HT1080 (cell line): ENCODE results near the gene MID1IP1. TPM values are rescaled to one million over a fixed set of nuclear protein-coding genes. Genes with fewer than 3 reads are reported as not detected.

Source experiments
- DNase-seq: peaks from one replicate; pipeline ENCODE4 v3.0.0-alpha.2; 2015; ENCODE audit warnings: low read depth
- polyA plus RNA-seq, 2 experiments: library from polyadenylated mRNA; depleted of rRNA; stranded (reverse); fragments of >200 nt; gene quantifications; 2 replicates each; pipeline ENCODE4 v1.2.3, GENCODE V29; 2015
- total RNA-seq: library from RNA; depleted of rRNA; stranded (reverse); fragments of >200 nt; shearing (Covaris generic); gene quantifications from 2 replicates; pipeline ENCODE4 v1.2.3, GENCODE V29; 2014; rRNA removed

The MID1IP1 gene, protein sequence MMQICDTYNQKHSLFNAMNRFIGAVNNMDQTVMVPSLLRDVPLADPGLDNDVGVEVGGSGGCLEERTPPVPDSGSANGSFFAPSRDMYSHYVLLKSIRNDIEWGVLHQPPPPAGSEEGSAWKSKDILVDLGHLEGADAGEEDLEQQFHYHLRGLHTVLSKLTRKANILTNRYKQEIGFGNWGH
- not detected in 2 replicates for total RNA-seq
- 0.17 TPM in 1 of 2 replicates, not detected in the other for polyA plus RNA-seq (2015; cell fraction: cytosol; rRNA removed)
- polyA plus RNA-seq (2015; cell fraction: nucleus; rRNA removed), result not detected in 2 replicates

DNA sequence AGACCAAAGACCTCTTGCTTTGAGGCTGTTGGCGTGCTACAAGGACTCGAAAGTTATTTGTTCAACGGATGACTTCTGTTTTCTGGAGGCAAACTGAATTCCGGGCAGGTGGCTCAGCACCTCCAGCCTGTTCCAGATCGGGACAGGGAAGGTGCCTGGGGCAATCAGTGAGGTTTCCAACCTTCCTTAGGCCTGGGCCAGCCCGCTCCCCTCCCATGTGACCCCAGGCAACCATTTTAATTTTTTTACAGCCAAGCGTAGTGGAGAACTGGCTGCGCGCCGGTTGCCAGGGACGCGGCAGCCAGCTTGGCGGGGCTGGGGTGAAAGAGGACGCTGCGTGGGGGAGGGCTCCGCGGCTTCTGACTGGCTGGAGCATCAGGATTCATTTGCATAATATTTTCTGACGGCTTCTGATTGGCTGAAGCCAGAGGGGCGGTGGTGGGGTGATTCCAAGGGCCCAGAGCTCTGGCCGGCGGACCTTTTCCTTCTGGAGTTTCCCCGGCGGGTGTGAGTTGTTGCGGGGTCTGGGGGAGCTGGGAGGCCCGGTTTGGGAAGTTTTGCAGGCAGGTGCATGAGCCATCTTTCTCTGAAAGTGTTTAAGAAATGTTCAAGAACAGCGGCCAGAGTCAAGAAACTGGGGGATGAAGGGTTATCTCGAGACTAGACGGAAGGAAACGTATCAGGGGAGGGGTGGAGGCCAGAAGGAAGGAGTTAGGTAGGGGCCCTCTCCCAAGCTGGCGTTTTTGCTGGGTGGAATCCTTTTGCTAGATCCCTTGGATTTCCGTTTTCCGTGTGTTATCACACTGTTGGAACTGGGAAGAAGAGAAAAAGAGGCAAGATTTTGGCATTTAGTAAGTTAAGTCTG is at the start of gene MID1IP1:
MID1IP1 (plus strand) TSS at position 479 of the 865 bp plus-strand sequence. CDS start 3,488 bp downstream, outside the sequence.
- no peak for DNase-seq

DNA sequence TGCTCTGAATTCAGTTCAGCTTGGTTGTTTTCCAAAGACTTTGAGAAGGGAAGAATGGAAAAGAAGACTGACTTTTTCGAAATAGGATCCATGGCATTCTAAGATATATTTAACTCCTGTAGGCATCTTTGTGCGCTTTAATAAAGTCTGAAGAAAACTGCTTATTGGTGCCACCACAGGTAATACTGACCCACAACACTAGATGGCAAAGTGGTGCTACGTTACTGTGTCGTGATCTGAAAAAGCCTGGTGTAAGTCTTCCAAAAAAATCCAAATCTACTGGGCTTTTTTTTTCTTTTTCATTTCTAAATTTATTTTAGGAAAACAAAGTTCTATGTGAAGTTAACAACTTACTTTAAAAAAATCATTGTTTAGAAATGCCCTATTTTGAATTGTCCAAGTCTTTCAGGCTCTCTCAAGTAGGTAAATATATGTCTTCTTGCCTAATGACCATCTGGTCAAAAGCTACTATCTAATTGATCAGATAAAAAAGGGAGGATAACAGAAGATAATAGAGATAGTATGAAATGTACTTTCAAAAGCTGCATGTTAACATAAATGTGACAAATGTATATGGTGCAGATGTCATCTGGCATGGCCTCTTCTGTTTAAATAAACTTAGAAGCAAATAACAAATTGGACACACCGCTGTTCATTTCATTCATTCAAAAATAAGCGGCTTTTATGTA is 47.0 kb upstream of the MID1IP1 start:
- peak; percentile 16 for DNase-seq

DNA sequence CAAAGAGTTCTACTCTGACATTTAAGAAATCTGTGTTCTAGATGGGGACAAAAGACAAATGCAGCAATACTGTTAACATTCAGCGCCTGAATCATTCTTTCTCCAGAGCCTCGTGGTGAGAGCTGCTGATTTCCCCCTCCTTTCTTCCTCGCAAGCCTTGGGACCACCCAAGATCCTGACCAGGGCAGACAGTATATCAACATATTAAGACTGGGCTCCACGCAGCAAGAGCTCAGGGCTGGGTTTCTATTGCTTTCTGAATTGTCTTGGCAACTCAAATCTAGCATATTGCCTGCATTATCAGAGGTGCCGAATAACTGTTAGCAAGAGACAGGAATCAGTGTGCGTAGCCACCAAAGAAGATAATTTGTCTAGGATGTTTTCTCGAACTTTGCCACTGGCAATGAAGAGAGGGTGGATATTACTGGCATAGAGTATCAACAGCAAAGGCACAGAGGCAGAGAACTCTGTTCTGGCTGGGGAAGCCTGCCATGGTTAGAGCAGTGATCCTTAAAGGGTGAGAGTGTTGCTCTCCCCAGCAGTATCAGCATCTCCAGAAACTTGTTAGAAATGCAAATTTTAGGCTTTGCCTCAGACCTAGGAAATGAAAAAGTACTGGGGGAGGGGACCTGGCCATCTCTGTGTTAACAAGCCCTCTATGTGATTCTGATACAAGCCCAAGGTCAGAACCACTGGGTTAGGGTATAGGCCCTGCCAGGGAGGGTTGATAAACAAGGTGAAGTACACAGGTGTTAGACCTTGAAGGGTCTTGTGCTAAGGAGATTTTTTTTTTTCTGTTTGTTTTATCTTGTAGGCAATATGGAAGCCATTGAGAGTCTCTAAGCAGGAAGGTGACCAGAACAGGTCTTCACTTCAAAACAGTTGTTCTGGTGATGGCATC is 46.2 kb upstream of the MID1IP1 start:
- no peak for DNase-seq

DNA sequence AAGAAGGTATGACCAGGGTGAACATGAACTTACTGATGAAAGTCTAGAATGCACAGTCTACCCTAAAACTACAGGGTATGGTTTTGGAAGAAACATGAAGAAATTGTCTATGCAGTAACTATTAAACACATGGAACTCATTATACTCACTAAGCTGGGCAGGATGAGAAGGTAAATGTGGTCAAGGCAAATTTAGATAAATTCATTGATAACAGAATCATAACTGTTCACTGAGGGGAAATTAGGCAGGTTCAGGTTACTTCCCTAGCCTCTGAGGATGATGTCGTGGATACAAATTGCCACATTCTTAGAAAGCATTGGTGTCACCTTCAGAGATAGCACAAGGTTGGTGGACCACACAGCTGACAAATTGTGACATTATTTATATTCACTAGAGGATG is 40.4 kb upstream of the MID1IP1 start:
- DNase-seq, result no peak

DNA sequence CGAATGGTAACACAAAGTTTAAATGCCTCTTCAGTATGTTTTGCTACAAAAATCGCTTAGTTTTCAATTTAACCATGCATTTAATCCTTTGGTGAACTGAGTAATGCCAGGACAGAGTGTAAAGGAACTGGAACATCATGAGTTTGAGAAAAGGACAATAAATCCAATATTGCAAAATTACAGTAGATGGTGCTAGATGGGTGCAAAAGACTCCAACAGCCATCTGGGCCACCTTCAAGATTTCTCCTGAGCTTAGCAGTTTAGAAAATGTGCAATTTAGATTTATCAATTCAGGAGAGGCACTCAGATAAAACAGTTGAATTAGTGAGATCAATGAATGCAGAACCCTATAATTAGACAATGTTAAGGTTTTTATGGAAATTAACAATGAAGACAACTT is 33.2 kb upstream of the MID1IP1 start:
- peak; percentile 2 for DNase-seq

DNA sequence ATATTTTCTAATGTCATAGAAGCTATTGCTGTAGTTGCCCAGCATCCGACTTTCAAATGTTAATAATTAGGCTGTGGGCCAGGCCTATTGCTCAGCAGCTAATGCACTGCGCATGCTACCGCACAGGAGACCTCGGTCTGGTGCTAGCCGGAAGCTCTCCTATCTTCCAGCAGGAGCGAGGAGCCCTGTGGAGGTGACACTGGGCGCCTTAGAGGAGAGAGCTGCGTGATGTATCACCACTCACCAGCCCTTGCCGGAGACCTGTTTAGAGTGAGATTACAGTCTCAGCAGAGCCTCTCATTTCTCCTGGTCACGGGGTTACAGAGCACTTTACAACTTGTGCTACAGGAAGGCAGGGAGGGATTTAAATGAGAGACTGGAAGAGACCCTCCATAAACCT is 31.1 kb upstream of the MID1IP1 start:
- no peak for DNase-seq

DNA sequence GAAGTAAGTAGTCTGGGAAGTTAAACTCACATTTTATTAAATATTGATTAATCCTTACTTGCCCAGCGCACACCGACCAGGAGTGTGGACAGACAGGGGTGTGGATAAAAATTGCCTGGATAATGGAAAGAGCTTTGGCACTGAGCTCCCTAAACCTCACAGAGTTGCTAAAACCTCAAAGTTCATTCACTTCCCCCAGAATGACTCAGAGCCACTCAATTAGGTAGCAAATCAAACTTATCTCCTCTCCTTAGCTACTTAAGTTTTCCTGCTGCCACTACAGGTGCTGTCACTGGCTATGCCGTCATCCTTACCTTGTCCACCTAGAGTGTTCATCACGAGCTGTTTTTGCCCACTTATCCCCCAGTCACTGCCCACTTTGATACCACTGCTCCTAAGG is 27.0 kb upstream of the MID1IP1 start:
- no peak for DNase-seq

DNA sequence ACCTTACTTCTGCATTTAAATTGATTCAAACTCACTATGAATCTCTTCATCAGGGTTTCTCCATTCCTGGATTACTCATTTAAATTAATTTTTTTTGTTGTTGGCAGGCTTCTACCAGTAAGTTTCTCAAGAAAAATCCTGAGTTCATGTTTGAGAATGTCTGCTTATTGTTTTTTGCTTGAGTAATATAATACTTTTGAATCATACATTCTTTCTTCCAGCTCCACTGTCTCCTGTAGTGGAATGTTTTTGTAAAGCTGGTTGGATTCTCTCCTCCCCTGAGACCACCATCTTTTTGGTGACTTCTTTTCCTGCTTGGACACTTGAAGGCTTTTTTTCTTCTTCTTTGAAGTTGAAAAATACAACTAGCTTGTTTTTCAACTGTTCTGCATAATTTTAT is 4.3 kb upstream of the MID1IP1 start:
- DNase-seq, result no peak

DNA sequence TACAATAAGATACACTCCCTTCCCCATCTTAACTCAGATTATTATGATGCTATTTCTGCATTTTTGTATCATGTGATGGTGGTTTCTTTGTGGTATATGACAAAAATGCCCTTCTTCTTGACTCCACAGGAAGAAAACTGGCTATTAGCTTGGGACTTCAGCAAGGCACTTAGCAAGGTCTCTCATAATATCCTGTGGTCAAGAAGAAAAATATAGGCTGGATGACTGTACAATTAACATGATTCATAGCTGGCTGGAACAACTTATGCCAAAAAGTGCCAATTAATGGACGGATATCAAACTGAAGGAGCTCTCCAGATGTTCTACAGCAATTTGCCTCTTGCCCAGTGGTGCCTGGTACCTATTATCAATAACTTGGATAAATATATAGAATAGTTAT is 2.3 kb upstream of the MID1IP1 start:
- DNase-seq, result peak; percentile 66

DNA sequence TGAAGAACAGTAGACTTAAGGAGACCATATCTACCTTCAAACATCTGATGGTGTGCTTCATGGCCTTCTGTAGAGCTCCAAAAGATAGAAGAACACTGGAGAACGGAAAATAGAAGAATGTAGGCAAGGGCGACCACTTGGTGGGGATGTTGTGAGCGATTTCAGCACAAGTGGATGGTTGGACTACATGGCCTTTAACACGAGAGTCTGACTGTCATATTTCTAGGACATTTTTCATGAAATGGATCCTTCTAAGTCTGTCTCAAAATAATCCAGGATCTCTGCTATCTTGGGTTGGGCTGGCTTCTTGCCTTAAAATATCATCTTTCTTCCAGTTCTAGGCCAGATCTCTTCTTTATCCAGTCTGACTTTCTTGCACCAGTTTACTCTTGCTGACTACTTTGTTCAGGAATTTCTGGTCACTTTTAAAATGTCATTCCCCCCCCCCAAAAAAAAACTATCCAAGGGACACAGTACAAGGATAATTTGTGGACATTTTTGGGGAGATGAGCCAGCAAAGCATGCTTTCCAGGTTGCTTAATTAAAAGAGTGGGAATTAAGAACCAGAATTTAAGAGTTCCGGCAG is 1.2 kb upstream of the MID1IP1 start:
- no peak for DNase-seq

DNA sequence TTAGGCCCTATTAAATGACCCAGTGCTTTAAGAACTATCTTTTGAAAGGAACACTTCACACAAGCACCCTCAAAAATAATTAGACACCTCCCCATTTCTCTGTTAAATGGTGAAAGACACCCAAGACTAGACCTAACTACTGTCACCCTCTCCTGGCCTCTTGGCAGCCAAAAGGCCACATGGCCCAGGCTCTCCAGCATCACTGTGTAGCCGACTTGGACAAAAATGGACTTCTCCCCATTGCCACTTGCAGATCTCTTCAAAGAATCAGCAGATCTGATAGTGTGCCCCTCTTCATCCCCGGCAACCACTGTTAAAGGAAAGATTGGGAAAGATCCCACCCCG is 2.0 kb downstream of the MID1IP1 start:
- DNase-seq, result no peak

DNA sequence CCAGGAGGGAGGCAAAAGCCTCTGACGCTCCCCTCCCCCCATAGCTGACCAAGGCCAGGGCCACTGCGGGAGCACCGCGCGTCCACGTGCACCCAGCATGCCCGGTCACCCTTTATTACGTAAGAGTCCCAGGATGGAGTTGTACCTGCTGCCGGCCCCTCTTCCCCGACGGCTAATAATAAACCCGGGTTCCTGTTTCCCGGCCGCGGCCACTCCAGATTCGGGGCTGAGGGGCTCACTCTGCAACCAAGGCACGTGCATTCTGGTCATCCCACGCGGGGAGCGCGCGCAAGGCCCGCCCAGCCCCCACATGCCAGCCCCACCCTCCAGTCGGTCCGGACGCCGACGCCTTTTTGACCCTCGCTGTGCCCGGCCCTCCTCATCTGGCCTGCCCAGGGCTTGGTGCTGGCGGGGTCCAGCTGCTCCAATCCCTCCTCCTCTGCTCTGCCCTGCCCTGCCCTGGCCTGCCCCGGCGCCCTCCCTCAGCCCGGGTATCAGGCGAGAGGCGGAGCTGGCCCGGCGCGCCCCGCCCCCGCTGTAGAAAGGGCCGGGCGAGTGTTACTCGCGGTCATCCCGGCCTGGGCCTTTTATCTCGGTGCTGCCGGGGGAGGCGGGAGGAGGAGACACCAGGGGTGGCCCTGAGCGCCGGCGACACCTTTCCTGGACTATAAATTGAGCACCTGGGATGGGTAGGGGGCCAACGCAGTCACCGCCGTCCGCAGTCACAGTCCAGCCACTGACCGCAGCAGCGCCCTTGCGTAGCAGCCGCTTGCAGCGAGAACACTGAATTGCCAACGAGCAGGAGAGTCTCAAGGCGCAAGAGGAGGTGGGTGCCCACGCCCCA is 2.6 kb downstream of the MID1IP1 start:
- DNase-seq, result no peak

DNA sequence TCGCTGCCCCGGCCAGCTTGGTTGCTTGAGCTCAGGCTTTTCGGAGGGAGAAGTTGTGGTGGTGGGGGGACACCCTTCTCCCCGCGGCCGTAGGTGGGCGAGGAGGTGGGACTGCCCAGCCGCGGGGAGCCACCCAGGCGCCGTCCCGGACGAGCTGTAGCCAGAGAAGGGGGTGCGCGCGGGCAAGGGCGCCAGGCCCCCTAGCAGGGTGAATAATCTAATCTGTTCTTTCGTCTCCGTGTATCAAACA is 3.1 kb downstream of the MID1IP1 start:
- no peak for DNase-seq

DNA sequence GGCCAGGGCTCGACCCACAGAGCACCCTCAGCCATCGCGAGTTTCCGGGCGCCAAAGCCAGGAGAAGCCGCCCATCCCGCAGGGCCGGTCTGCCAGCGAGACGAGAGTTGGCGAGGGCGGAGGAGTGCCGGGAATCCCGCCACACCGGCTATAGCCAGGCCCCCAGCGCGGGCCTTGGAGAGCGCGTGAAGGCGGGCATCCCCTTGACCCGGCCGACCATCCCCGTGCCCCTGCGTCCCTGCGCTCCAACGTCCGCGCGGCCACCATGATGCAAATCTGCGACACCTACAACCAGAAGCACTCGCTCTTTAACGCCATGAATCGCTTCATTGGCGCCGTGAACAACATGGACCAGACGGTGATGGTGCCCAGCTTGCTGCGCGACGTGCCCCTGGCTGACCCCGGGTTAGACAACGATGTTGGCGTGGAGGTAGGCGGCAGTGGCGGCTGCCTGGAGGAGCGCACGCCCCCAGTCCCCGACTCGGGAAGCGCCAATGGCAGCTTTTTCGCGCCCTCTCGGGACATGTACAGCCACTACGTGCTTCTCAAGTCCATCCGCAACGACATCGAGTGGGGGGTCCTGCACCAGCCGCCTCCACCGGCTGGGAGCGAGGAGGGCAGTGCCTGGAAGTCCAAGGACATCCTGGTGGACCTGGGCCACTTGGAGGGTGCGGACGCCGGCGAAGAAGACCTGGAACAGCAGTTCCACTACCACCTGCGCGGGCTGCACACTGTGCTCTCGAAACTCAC is 3.6 kb downstream of the MID1IP1 start:
- no peak for DNase-seq

DNA sequence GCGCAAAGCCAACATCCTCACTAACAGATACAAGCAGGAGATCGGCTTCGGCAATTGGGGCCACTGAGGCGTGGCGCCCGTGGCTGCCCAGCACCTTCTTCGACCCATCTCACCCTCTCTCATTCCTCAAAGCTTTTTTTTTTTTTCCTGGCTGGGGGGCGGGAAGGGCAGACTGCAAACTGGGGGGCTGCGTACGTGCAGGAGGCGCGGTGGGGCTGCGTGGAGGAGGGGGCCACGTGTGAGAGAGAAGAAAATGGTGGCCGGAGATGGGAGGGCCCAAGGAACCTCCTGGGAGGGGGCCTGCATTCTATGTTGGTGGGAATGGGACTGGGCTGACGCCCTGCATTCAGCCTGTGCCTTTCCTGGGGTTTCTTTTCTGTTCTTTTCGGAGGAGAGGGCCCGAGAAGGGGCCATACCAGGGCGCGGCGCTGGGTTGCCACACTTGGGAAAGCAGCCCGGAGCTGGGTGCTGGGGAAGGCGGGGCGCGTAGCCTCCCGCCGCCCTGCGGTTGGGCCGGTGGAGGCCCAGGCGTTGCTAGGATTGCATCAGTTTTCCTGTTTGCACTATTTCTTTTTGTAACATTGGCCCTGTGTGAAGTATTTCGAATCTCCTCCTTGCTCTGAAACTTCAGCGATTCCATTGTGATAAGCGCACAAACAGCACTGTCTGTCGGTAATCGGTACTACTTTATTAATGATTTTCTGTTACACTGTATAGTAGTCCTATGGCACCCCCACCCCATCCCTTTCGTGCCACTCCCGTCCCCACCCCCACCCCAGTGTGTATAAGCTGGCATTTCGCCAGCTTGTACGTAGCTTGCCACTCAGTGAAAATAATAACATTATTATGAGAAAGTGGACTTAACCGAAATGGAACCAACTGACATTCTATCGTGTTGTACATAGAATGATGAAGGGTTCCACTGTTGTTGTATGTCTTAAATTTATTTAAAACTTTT is 4.5 kb downstream of the MID1IP1 start:
- no peak for DNase-seq

DNA sequence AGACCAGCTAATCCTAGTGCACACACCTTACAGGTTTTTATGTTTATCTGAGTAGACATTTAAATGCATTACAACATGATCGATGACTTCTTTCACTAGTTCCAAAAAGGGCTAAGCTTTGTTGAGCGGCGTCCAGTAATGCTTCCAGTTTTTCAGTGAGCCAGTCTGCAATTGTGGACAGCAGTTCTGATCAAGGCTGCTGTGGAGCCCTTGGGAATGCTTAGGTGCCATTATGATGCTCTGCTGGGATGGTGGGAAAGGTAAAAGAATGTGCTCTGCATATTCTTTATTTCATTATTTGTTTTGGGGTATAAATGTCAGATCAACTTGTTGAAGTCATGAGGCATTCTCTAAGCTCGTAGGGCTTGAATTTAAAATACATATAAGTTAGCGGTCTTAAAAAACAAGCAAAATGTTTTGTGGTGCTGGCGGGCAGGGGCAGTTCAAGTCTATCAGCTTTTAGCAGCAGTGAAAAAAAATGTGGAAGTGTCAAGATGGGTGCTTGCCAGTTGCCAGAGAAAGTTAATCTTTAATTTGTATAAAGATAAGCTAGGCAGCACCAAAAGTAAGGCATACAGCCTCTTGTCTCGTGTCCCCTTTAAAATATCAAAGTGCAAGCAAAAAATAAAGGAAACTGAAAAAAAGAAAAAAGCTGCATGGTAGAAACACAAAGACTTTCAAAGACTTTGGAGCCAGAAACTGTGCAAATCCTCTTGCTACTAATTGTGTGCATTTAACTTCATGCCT is 5.8 kb downstream of the MID1IP1 start:
- DNase-seq, result no peak

DNA sequence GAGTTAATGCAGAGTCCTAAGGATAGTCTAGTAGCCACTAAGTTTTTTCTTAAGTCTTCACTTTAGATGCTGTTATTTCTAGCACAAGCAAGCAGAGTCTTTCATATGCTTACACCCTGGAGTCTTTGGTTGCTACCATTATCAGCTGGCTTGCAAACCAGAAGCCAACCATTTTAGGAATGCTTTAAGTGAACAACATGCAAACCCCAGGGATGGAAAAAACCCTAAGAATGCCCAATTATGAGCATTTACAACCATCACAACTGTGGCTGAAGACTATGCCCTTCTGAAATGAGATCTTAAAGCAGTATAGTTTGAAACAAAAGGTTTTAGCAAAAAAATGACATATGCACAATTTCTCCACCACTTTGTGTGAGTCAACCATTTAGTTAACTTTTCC is 6.6 kb downstream of the MID1IP1 start:
- DNase-seq, result no peak
